Activated CD4-positive, alpha-beta T cell treated with anti-CD3 and anti-CD28 coated beads for 36 hours (primary cell): ENCODE measurements around the gene RPS15A. TPM values are rescaled to one million over a fixed set of nuclear protein-coding genes. Genes with fewer than 3 reads are reported as not detected.
"Not testable (repeated sequence)": the region's sequence is repeated elsewhere in the genome, so short reads cannot be mapped to it uniquely, and the experiment has no call there.

Experiments
- ATAC-seq: fragments of 200-7000 bp; cut with Tn5 transposase; one replicate; pipeline ENCODE4 v1.10.0; 2021; ENCODE audit warnings: mild to moderate bottlenecking, moderate library complexity
- CTCF ChIA-PET: fragments of 350-600 bp; sonication (Branson Sonifier 250); formaldehyde crosslinking; loops from one replicate; lab custom pipeline; 2021; ENCODE audit warnings: antibody characterized with exemption; lab: Charles Lee
- POLR2A ChIA-PET: fragments of 350-600 bp; sonication (Branson Sonifier 250); formaldehyde crosslinking; loops from one replicate; lab custom pipeline; 2021; ENCODE audit warnings: antibody characterized with exemption, inconsistent platforms; lab: Charles Lee
- DNase-seq: peaks from one replicate; pipeline ENCODE4 v3.0.0-alpha.2; 2020
- H3K27ac Mint-ChIP-seq: one replicate; pipeline ENCODE4 v1.8.0; 2021; ENCODE audit warnings: mixed read lengths
- H3K27me3 Mint-ChIP-seq: one replicate; pipeline ENCODE4 v1.8.0; 2021; ENCODE audit warnings: mixed read lengths
- H3K36me3 Mint-ChIP-seq: one replicate; pipeline ENCODE4 v1.8.0; 2021; ENCODE audit warnings: low read depth, mixed read lengths
- H3K4me1 Mint-ChIP-seq: one replicate; pipeline ENCODE4 v1.8.0; 2021; ENCODE audit warnings: mixed read lengths
- H3K4me3 Mint-ChIP-seq: one replicate; pipeline ENCODE4 v1.8.0; 2021; ENCODE audit warnings: mild to moderate bottlenecking, moderate library complexity, mixed read lengths
- H3K9me3 Mint-ChIP-seq: one replicate; pipeline ENCODE4 v1.8.0; 2021; ENCODE audit warnings: low read depth, mixed read lengths
- intact Hi-C, 2 experiments: fragments of 100-400 bp; cut with DNase I in 1 of 2; cut with micrococcal nuclease in 1 of 2; formaldehyde crosslinking; loops; one replicate each; pipeline versions ENCODE4 v1.14.2 to v1.15.1; 2022 to 2024; cut with DNase I, micrococcal nuclease
- total RNA-seq, 2 experiments: library from RNA; stranded (reverse); gene quantifications; one replicate each; pipeline ENCODE4 v1.2.3, GENCODE V29; 2021

The RPS15A gene
- total RNA-seq, 2 experiments from 2014 or later: 1,904 to 2,150 TPM

GRCh38 chr16:18756639-18757038 lies 33.5 kb downstream of the RPS15A start:
- H3K36me3 Mint-ChIP-seq, H3K4me3 Mint-ChIP-seq, intact Hi-C loops, H3K27me3 Mint-ChIP-seq, ATAC-seq, H3K9me3 Mint-ChIP-seq, CTCF ChIA-PET, POLR2A ChIA-PET, DNase-seq: not testable (repeated sequence)
- H3K27ac Mint-ChIP-seq: peak overlapping the region; percentile 67
- H3K4me1 Mint-ChIP-seq: peaks cover 12% of the 10 kb centered on the region

DNA sequence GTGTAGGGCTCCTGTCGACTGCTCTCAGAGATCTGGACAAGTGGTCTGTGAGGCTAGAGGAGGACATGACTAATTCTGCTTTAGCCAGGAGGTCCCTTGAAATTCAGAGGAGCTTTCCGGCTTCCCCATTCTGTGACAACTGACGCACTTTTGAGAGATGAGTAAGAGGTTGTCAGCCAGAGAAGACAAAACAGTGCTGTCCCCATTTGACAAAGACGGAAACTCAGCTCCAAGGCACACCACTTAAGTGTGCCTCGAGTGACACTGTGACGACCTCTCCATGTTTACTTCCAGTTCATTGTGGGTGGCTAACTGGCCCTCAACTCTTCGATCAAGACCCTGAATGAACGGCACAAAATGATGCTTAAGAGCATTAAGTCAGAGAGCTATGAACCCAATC lies 47.3 kb downstream of the RPS15A start:
- CTCF ChIA-PET, POLR2A ChIA-PET, ATAC-seq, H3K36me3 Mint-ChIP-seq, H3K27me3 Mint-ChIP-seq, intact Hi-C loops, H3K9me3 Mint-ChIP-seq, H3K4me3 Mint-ChIP-seq, DNase-seq, H3K4me1 Mint-ChIP-seq, H3K27ac Mint-ChIP-seq: not testable (repeated sequence)

GRCh38 chr16:18740027-18740426 lies 50.1 kb downstream of the RPS15A start:
- H3K27ac Mint-ChIP-seq, H3K36me3 Mint-ChIP-seq, H3K27me3 Mint-ChIP-seq, POLR2A ChIA-PET, DNase-seq, H3K4me1 Mint-ChIP-seq, ATAC-seq, intact Hi-C loops, H3K4me3 Mint-ChIP-seq, H3K9me3 Mint-ChIP-seq, CTCF ChIA-PET: not testable (repeated sequence)

DNA sequence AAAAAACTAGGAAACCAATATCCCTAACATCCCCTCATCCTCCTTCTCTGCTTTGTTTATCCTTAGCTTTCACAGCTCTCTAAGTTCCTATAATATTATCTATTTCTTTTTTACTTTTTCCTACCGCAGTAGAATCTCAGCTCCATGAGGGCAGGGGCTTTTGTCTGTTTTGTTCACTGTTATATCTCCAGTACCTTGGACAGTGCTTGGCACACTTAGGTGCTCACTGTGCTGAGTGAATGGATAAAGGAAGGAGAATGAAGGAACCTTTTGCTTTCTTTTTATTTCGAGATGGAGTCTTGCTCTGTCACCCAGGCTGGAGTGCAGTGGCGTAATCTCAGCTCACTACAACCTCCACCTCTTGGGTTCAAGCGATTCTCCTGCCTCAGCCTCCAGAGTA lies 51.4 kb downstream of the RPS15A start:
- DNase-seq, H3K27me3 Mint-ChIP-seq, ATAC-seq, H3K27ac Mint-ChIP-seq, H3K9me3 Mint-ChIP-seq, H3K4me1 Mint-ChIP-seq, CTCF ChIA-PET, POLR2A ChIA-PET, H3K36me3 Mint-ChIP-seq, intact Hi-C loops, H3K4me3 Mint-ChIP-seq: not testable (repeated sequence)

DNA sequence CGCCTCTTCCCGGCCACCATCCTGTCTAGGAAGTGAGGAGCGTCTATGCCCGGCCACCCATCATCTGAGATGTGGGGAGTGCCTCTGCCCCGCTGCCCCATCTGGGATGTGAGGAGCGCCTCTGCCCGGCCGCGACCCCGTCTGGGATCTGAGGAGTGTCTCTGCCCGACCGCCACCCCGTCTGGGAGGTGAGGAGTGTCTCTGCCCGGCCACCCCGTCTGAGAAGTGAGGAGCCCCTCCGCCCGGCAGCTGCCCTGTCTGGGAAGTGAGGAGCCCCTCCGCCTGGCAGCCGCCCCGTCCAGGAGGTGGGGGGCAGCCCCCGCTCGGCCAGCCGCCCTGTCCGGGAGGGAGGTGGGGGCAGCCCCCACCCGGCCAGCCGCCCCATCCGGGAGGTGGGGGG lies 55.9 kb downstream of the RPS15A start:
- ATAC-seq: not testable (repeated sequence)

More for the DNA sequence above, 55.9 kb downstream of the RPS15A start:
- H3K9me3 Mint-ChIP-seq, H3K27ac Mint-ChIP-seq, H3K4me3 Mint-ChIP-seq, DNase-seq, POLR2A ChIA-PET, H3K27me3 Mint-ChIP-seq, CTCF ChIA-PET, H3K4me1 Mint-ChIP-seq, intact Hi-C loops, H3K36me3 Mint-ChIP-seq: not testable (repeated sequence)

Other genes with a start within 250 kb of the RPS15A start
- gene NOMO2, start 228.2 kb downstream of the RPS15A start, total RNA-seq: 10 to 100 TPM; 65.0 to 83.4 TPM
- 100 to 1,000 TPM in 1 of 2 experiments, 10 to 100 TPM in 1; 92.0 to 102 TPM for gene ARL6IP1, start 11.2 kb upstream of the RPS15A start, total RNA-seq
- 100 to 1,000 TPM in 1 of 2 experiments, 10 to 100 TPM in 1; 82.2 to 101 TPM for gene SMG1, start 136.1 kb upstream of the RPS15A start, total RNA-seq
- not detected for gene TMC7, start 193.6 kb upstream of the RPS15A start, total RNA-seq